Measurements from ENCODE around the gene PIK3R3. TPM values are rescaled to one million over a fixed set of nuclear protein-coding genes. Genes with fewer than 3 reads are reported as not detected.

The PIK3R3 gene
- total RNA-seq, 1 experiment from 2014 or later, result 17.4 TPM

GRCh38 chr1:46179138-46180081, 47.0 kb upstream of the PIK3R3 start:
- Mint-ChIP-seq H3K27ac (ENCODE audit: unreplicated experiment) (no peak overlapping the region), H3K9me3 (ENCODE audit: low read depth, unreplicated experiment) (no peaks in the 10 kb centered on the region), H3K4me3 (ENCODE audit: low read depth, unreplicated experiment) (no peak overlapping the region), H3K4me1 (ENCODE audit: low read depth, unreplicated experiment) (peaks cover 6% of the 10 kb centered on the region), H3K27me3 (ENCODE audit: unreplicated experiment) (no peaks in the 10 kb centered on the region), H3K36me3 (ENCODE audit: insufficient read depth, unreplicated experiment) (peaks cover 23% of the 10 kb centered on the region)
- TF ChIP-seq CTCF (IDR thresholded peaks at IDR 0.05; ENCODE audit: unreplicated experiment), result peak; percentile 85
- no TSS peak for BruUV-seq (replicated peaks)
- CTCF ChIA-PET, result interaction anchor here (0.6 to 1.5 kb wide), 6 partner anchors 24 to 140 kb away, joined by 3 to 4 read pairs (median 3); no protein-coding TSS in a partner anchor
- DNase-seq, result peak; percentile 88
- intact Hi-C loops (cut with micrococcal nuclease; ENCODE audit: unreplicated experiment), result loop anchor here (1.0 to 5.0 kb wide), 5 partner anchors 44 to 287 kb away; no protein-coding TSS in a partner anchor

GRCh38 chr1:46176211-46176865, 43.9 kb upstream of the PIK3R3 start, which contains the start of gene P3R3URF:
TSS of gene P3R3URF (minus strand) at chr1:46176488. CDS start at chr1:46176471, 17 bp downstream.
- BruUV-seq (replicated peaks), result no TSS peak
- Mint-ChIP-seq H3K36me3 (ENCODE audit: insufficient read depth, unreplicated experiment) (peaks cover 14% of the 10 kb centered on the region), H3K27me3 (ENCODE audit: unreplicated experiment) (no peaks in the 10 kb centered on the region), H3K9me3 (ENCODE audit: low read depth, unreplicated experiment) (no peaks in the 10 kb centered on the region), H3K4me3 (ENCODE audit: low read depth, unreplicated experiment) (no peak within 1 kb of the TSS), H3K4me1 (ENCODE audit: low read depth, unreplicated experiment) (no peaks in the 10 kb centered on the region), H3K27ac (ENCODE audit: unreplicated experiment) (no peak within 1 kb of the TSS)
- intact Hi-C loops (cut with micrococcal nuclease; ENCODE audit: unreplicated experiment), result no loop called here
- CTCF ChIA-PET, result interaction anchor here (0.6 to 1.4 kb wide), 2 partner anchors 41 to 359 kb away, joined by 3 read pairs; a partner anchor contains a TSS
- TF ChIP-seq CTCF (IDR thresholded peaks at IDR 0.05; ENCODE audit: unreplicated experiment), result no peak
- no peak for DNase-seq

- no peaks in the 10 kb centered on the region for H3K9me3 Mint-ChIP-seq (ENCODE audit: low read depth, unreplicated experiment)
Observed at GRCh38 chr1:46175243-46175642, 42.8 kb upstream of the PIK3R3 start.

More at GRCh38 chr1:46175243-46175642, 42.8 kb upstream of the PIK3R3 start:
- intact Hi-C loops (cut with micrococcal nuclease; ENCODE audit: unreplicated experiment), result no loop called here
- TF ChIP-seq CTCF (IDR thresholded peaks at IDR 0.05; ENCODE audit: unreplicated experiment), result no peak
- H3K4me3 Mint-ChIP-seq (ENCODE audit: low read depth, unreplicated experiment), result no peak overlapping the region
- no peaks in the 10 kb centered on the region for H3K4me1 Mint-ChIP-seq (ENCODE audit: low read depth, unreplicated experiment)
- no peaks in the 10 kb centered on the region for H3K27me3 Mint-ChIP-seq (ENCODE audit: unreplicated experiment)
- BruUV-seq (replicated peaks), result no TSS peak
- H3K27ac Mint-ChIP-seq (ENCODE audit: unreplicated experiment), result no peak overlapping the region
- no peak for DNase-seq
- CTCF ChIA-PET, result no interaction called here
- peaks cover 24% of the 10 kb centered on the region for H3K36me3 Mint-ChIP-seq (ENCODE audit: insufficient read depth, unreplicated experiment)

All from Calu3 (cell line).